Liver (tissue), 3 donors: ENCODE data around the gene ITPRIPL2.

ENCODE experiments used
- FOXA1 ChIP-seq: IDR thresholded peaks from 2 replicates; pipeline ENCODE4 v1.6.1; 2016; ENCODE audit warnings: antibody characterized with exemption
- JUND ChIP-seq, 2 donors: IDR thresholded peaks; 2 replicates each; pipeline ENCODE4 v1.6.1; 2016; ENCODE audit warnings: antibody characterized with exemption in 2 of 2
- MAX ChIP-seq: IDR thresholded peaks from 2 replicates; pipeline ENCODE4 v1.6.1; 2016; ENCODE audit warnings: antibody characterized with exemption
- RAD21 ChIP-seq, 2 donors: IDR thresholded peaks; 2 replicates each; pipeline ENCODE4 v1.6.1; 2016; ENCODE audit warnings: antibody characterized with exemption in 2 of 2, mild to moderate bottlenecking in 2 of 2
- RXRA ChIP-seq, 2 donors: IDR thresholded peaks; 2 replicates each; pipeline ENCODE4 v1.6.1; 2017 to 2018; ENCODE audit warnings: antibody characterized with exemption in 2 of 2, mild to moderate bottlenecking in 1 of 2
- SP1 ChIP-seq: IDR thresholded peaks from 2 replicates; pipeline ENCODE4 v1.6.1; 2018; ENCODE audit warnings: antibody characterized with exemption, mild to moderate bottlenecking
- TAF1 ChIP-seq: conservative IDR thresholded peaks from 2 replicates; pipeline ENCODE4 v1.6.1; 2016; ENCODE audit warnings: antibody characterized with exemption, mild to moderate bottlenecking
- ZBTB33 ChIP-seq: IDR thresholded peaks from 2 replicates; pipeline ENCODE4 v1.6.1; 2016; ENCODE audit warnings: antibody characterized with exemption
- TF ChIP-seq, protein P1 (sequence below): fragments of 150-350 bp; IDR thresholded peaks from 2 replicates; pipeline ENCODE4 v1.5.1; 2017; ENCODE audit warnings: improper control_type of control experiment, low read depth, low read length; ENCODE audit not compliant: missing input control
- TF ChIP-seq, protein P2 (sequence below): IDR thresholded peaks from 2 replicates; pipeline ENCODE4 v1.6.1; 2016; ENCODE audit warnings: antibody characterized with exemption, mild to moderate bottlenecking
- donor health status: healthy.
- donor health status: healthy.

GRCh38 chr16:19139436-19140091, 25.8 kb downstream of the ITPRIPL2 start:
- TF ChIP-seq, protein P1, sequence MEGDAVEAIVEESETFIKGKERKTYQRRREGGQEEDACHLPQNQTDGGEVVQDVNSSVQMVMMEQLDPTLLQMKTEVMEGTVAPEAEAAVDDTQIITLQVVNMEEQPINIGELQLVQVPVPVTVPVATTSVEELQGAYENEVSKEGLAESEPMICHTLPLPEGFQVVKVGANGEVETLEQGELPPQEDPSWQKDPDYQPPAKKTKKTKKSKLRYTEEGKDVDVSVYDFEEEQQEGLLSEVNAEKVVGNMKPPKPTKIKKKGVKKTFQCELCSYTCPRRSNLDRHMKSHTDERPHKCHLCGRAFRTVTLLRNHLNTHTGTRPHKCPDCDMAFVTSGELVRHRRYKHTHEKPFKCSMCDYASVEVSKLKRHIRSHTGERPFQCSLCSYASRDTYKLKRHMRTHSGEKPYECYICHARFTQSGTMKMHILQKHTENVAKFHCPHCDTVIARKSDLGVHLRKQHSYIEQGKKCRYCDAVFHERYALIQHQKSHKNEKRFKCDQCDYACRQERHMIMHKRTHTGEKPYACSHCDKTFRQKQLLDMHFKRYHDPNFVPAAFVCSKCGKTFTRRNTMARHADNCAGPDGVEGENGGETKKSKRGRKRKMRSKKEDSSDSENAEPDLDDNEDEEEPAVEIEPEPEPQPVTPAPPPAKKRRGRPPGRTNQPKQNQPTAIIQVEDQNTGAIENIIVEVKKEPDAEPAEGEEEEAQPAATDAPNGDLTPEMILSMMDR, result no peak
- TF ChIP-seq JUND (IDR thresholded peaks at IDR 0.05), result no peak
- TF ChIP-seq SP1, result no peak
- TF ChIP-seq MAX, result no peak
- TF ChIP-seq, protein P2, sequence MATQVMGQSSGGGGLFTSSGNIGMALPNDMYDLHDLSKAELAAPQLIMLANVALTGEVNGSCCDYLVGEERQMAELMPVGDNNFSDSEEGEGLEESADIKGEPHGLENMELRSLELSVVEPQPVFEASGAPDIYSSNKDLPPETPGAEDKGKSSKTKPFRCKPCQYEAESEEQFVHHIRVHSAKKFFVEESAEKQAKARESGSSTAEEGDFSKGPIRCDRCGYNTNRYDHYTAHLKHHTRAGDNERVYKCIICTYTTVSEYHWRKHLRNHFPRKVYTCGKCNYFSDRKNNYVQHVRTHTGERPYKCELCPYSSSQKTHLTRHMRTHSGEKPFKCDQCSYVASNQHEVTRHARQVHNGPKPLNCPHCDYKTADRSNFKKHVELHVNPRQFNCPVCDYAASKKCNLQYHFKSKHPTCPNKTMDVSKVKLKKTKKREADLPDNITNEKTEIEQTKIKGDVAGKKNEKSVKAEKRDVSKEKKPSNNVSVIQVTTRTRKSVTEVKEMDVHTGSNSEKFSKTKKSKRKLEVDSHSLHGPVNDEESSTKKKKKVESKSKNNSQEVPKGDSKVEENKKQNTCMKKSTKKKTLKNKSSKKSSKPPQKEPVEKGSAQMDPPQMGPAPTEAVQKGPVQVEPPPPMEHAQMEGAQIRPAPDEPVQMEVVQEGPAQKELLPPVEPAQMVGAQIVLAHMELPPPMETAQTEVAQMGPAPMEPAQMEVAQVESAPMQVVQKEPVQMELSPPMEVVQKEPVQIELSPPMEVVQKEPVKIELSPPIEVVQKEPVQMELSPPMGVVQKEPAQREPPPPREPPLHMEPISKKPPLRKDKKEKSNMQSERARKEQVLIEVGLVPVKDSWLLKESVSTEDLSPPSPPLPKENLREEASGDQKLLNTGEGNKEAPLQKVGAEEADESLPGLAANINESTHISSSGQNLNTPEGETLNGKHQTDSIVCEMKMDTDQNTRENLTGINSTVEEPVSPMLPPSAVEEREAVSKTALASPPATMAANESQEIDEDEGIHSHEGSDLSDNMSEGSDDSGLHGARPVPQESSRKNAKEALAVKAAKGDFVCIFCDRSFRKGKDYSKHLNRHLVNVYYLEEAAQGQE, result no peak
- no peak for TF ChIP-seq ZBTB33
- TF ChIP-seq TAF1, result no peak
- TF ChIP-seq RAD21 (IDR thresholded peaks at IDR 0.05), result no peak
- no peak for TF ChIP-seq FOXA1
- no peak for TF ChIP-seq RXRA (IDR thresholded peaks at IDR 0.05)
